Memory B cell (primary cell): ENCODE measurements around the gene CIITA.

Experiments used
- ATAC-seq: fragments of 150-1000 bp; cut with Tn5 transposase; 2 replicates; pipeline ENCODE4 v1.10.0; 2021; ENCODE audit warnings: low read depth, mild to moderate bottlenecking, moderate library complexity
- DNase-seq, 2 donors: peaks; one replicate each; pipeline ENCODE4 v3.0.0; 2022; ENCODE audit warnings: low spot score in 2 of 2
- H3K27ac Mint-ChIP-seq: one replicate; pipeline ENCODE4 v1.8.0; 2022; ENCODE audit warnings: mild to moderate bottlenecking, moderate library complexity, mixed read lengths
- H3K27me3 Mint-ChIP-seq: one replicate; pipeline ENCODE4 v1.8.0; 2022; ENCODE audit warnings: mixed read lengths
- H3K36me3 Mint-ChIP-seq: one replicate; pipeline ENCODE4 v1.8.0; 2022; ENCODE audit warnings: mild to moderate bottlenecking, mixed read lengths
- H3K4me1 Mint-ChIP-seq: one replicate; pipeline ENCODE4 v1.8.0; 2022; ENCODE audit warnings: mixed read lengths
- H3K4me3 Mint-ChIP-seq: one replicate; pipeline ENCODE4 v1.8.0; 2022; ENCODE audit warnings: mild to moderate bottlenecking, moderate library complexity, mixed read lengths
- H3K9me3 Mint-ChIP-seq: one replicate; pipeline ENCODE4 v1.8.0; 2022; ENCODE audit warnings: mixed read lengths

The CIITA gene

GRCh38 chr16:10839279-10839666, 37.7 kb upstream of the CIITA start:
- Mint-ChIP-seq H3K27me3 (no peaks in the 10 kb centered on the region), H3K36me3 (peaks cover 3% of the 10 kb centered on the region), H3K4me3 (no peak overlapping the region), H3K27ac (no peak overlapping the region), H3K9me3 (peaks cover 4% of the 10 kb centered on the region), H3K4me1 (peaks cover 15% of the 10 kb centered on the region)
- ATAC-seq, result no peak
- DNase-seq, result no peak

DNA sequence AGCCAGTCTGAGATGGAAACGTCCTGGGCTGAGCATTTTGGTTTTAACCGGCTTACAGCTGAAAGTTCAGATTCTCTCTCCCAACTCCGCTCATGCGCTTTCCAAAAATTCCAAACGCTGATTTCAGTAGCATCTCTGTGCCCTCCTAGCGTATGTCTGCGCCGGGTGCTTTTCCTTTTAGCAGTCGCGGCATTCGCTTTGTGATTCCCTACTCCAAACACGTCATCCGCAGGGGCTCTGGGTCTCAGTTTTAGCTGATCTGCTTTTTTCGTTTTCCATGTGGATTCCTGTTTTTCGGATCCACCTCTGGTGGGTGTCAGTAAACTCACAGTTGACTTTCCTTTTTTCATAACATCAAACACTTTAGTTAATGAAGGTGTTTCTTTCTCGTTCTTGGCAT, 36.3 kb upstream of the CIITA start:
- Mint-ChIP-seq H3K9me3 (peaks cover 4% of the 10 kb centered on the region), H3K27ac (no peak overlapping the region), H3K36me3 (peaks cover 5% of the 10 kb centered on the region), H3K4me1 (peaks cover 12% of the 10 kb centered on the region), H3K27me3 (no peaks in the 10 kb centered on the region), H3K4me3 (no peak overlapping the region)
- DNase-seq (no peak), ATAC-seq (no peak)

- ATAC-seq (no peak), DNase-seq (no peak)
- Mint-ChIP-seq H3K9me3 (no peaks in the 10 kb centered on the region), H3K4me1 (peaks cover 28% of the 10 kb centered on the region), H3K27ac (no peak overlapping the region), H3K27me3 (no peaks in the 10 kb centered on the region), H3K4me3 (peak overlapping the region; percentile 30), H3K36me3 (peaks cover 14% of the 10 kb centered on the region)
Observed at GRCh38 chr16:10846213-10846998, 30.6 kb upstream of the CIITA start.

DNA sequence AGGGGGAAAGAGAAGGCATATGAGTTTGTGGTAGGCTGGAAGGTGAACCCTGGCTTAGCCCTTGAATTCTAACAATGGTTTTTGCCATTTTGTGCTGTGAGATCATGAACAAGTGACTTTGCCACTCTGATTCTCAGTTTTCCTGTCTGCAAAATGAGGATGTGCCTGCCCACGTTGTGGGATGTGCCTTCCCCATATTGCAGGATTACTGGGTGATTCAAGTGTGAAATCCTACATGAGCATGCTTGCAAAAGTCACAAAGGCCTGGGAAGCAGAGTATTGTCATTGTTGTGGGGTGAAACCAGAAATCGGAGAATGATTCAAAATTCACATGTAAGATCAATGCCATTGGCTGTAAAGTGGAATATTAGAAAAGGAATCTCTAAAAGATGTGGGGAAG, 29.8 kb upstream of the CIITA start:
- Mint-ChIP-seq H3K9me3 (no peaks in the 10 kb centered on the region), H3K27ac (no peak overlapping the region), H3K36me3 (peaks cover 14% of the 10 kb centered on the region), H3K27me3 (no peaks in the 10 kb centered on the region), H3K4me3 (no peak overlapping the region), H3K4me1 (peaks cover 33% of the 10 kb centered on the region)
- ATAC-seq (no peak), DNase-seq (no peak)

DNA sequence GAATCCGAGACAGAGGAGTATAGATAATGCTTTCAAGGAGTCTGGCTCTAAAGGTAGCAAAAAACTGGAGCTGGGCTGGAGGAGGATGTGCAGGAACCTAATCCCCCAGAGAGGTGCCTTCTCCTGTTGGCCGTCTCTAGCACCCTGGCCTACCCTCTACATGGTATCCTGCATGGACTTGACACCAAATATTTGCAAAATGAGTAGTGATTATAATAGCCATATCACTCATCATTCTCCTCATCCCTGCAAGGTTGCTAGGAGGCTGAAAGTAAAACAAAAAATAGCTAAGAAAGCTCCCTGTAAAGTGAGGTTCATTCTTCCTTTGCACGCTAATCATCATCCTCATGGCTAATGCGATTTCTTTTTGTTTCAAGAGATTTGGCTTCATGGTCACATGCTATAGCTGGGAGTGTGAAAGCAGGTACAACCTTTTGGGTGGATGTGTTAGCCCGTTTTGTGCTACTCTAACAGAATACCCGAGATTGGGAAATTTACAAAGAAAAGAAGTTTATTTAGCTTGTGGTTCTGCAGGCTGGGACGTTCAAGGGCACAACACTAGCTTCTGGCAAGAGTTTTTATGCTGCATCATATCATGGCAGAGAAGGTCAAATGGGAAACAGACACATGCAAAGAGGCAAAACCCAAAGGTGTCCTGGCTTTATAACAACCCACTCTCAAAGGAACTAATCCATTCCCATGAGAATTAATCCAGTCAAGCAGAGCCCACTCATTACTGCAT, 27.1 kb upstream of the CIITA start:
- Mint-ChIP-seq H3K4me1 (peaks cover 37% of the 10 kb centered on the region), H3K27me3 (no peaks in the 10 kb centered on the region), H3K9me3 (no peaks in the 10 kb centered on the region), H3K27ac (no peak overlapping the region), H3K4me3 (no peak overlapping the region), H3K36me3 (peaks cover 23% of the 10 kb centered on the region)
- DNase-seq (no peak), ATAC-seq (no peak)

DNA sequence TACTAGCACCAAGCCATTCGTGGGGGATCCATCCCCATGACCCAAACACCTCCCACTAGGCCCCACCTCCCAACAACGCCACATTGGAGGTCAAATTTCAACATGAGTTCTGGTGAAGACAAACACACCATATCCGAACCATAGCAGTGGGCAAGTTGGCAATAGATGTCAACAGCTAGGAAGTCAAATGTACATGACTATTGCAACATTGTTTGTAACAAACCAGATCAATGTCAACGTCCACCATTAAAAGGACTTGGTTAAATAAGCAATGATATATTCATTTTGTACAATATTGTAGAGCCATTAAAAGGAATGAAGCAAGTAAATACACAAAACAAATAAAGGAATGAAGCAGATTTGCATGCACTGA, 26.5 kb upstream of the CIITA start:
- Mint-ChIP-seq H3K4me1 (peaks cover 37% of the 10 kb centered on the region), H3K36me3 (peaks cover 22% of the 10 kb centered on the region), H3K9me3 (no peaks in the 10 kb centered on the region), H3K4me3 (no peak overlapping the region), H3K27ac (no peak overlapping the region), H3K27me3 (no peaks in the 10 kb centered on the region)
- DNase-seq, result no peak
- ATAC-seq, result no peak

GRCh38 chr16:10851512-10851911, 25.5 kb upstream of the CIITA start:
- H3K27ac Mint-ChIP-seq, result no peak overlapping the region
- DNase-seq (no peak), ATAC-seq (no peak)
- H3K27me3 Mint-ChIP-seq, result no peaks in the 10 kb centered on the region
- no peak overlapping the region for H3K4me3 Mint-ChIP-seq
- H3K4me1 Mint-ChIP-seq, result peaks cover 44% of the 10 kb centered on the region
- H3K9me3 Mint-ChIP-seq, result no peaks in the 10 kb centered on the region
- H3K36me3 Mint-ChIP-seq, result peaks cover 22% of the 10 kb centered on the region

- Mint-ChIP-seq H3K4me1 (peaks cover 37% of the 10 kb centered on the region), H3K27ac (peak overlapping the region; percentile 10), H3K36me3 (peaks cover 18% of the 10 kb centered on the region), H3K9me3 (no peaks in the 10 kb centered on the region), H3K4me3 (peak overlapping the region; percentile 62), H3K27me3 (no peaks in the 10 kb centered on the region)
- no peak for ATAC-seq
- DNase-seq, result no peak
Observed at GRCh38 chr16:10852286-10852685, 24.7 kb upstream of the CIITA start.

DNA sequence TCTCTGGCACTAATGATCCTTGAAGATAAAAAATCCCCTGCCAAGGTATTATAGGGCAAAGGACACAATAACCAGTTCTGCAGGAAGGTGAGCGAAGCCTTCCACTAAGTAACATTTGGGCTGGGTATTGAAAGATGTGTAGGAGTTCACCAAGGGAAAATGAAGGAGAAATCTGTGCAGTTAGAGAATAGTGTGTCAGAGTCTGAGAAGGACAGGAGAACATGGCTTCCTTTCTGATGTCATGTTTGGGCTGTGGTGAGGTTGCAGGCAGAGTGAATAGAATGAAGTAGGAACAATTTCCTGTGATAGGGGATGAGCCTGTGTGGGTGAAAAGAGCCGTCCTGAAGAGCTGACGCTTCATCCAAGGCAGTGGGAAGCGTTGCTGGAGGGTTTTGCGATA, 24.1 kb upstream of the CIITA start:
- ATAC-seq, result no peak
- DNase-seq, result no peak
- H3K27ac Mint-ChIP-seq, result peak overlapping the region; percentile 10
- H3K4me1 Mint-ChIP-seq, result peaks cover 32% of the 10 kb centered on the region
- H3K4me3 Mint-ChIP-seq, result no peak overlapping the region
- H3K27me3 Mint-ChIP-seq, result no peaks in the 10 kb centered on the region
- H3K9me3 Mint-ChIP-seq, result no peaks in the 10 kb centered on the region
- peaks cover 17% of the 10 kb centered on the region for H3K36me3 Mint-ChIP-seq

- ATAC-seq (peak; percentile 58), DNase-seq (no peak)
- Mint-ChIP-seq H3K36me3 (peaks cover 30% of the 10 kb centered on the region), H3K4me3 (no peak overlapping the region), H3K27ac (no peak overlapping the region), H3K4me1 (peaks cover 29% of the 10 kb centered on the region), H3K27me3 (no peaks in the 10 kb centered on the region), H3K9me3 (peaks cover 8% of the 10 kb centered on the region)
Observed at GRCh38 chr16:10856042-10856441, 21.0 kb upstream of the CIITA start.

DNA sequence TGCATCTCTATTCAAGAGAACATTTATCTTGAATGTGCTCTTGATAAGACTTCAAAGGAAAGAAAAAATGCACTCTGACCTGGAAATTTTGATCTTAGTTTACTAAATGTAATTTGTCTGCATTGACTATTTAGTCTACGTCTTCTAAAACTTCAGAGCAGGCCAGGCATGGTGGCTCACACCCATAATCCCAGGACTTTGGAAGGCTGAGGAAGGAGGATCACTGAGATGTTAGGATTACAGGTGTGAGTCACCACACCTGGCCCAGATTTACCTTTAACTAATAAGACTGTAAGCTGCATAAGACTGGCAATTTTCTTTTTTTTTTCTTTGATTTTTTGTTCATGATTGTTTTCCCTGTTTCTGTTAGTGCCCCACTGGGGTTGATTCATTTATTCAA, 18.8 kb upstream of the CIITA start:
- no peak overlapping the region for H3K4me3 Mint-ChIP-seq
- no peaks in the 10 kb centered on the region for H3K27me3 Mint-ChIP-seq
- peaks cover 8% of the 10 kb centered on the region for H3K9me3 Mint-ChIP-seq
- H3K4me1 Mint-ChIP-seq, result peaks cover 18% of the 10 kb centered on the region
- DNase-seq (no peak), ATAC-seq (no peak)
- H3K36me3 Mint-ChIP-seq, result peaks cover 27% of the 10 kb centered on the region
- H3K27ac Mint-ChIP-seq, result no peak overlapping the region

DNA sequence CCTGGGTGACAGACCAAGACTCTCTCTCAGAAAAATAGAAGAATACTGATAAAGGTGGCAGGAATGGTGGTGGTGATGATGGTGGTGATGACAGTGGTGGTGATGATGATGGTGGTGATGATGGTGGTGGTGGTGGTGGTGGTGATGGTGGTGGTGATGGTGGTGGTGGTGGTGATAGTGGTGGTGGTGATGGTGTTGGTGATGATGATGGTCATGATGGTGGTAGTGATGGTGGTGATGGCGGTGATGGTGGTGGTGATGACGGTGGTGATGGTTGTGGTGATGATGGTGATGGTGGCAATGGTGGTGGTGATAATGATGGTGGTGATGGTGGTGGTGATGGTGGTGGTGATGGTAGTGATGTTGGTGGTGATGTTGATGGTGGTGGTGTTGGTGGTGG, 18.0 kb upstream of the CIITA start:
- H3K4me3 Mint-ChIP-seq, result no peak overlapping the region

GRCh38 chr16:10859658-10860057, 17.3 kb upstream of the CIITA start:
- Mint-ChIP-seq H3K4me1 (peaks cover 21% of the 10 kb centered on the region), H3K27ac (no peak overlapping the region)
- ATAC-seq, result no peak

More for the DNA sequence above, 18.0 kb upstream of the CIITA start:
- Mint-ChIP-seq H3K9me3 (peaks cover 8% of the 10 kb centered on the region), H3K4me1 (peaks cover 20% of the 10 kb centered on the region), H3K27ac (no peak overlapping the region), H3K36me3 (peaks cover 29% of the 10 kb centered on the region), H3K27me3 (no peaks in the 10 kb centered on the region)
- DNase-seq, result no peak
- ATAC-seq, result no peak

GRCh38 chr16:10862438-10862837, 14.6 kb upstream of the CIITA start:
- no peak for DNase-seq
- H3K9me3 Mint-ChIP-seq, result peaks cover 8% of the 10 kb centered on the region
- no peak overlapping the region for H3K27ac Mint-ChIP-seq
- H3K4me1 Mint-ChIP-seq, result peaks cover 33% of the 10 kb centered on the region
- peaks cover 31% of the 10 kb centered on the region for H3K36me3 Mint-ChIP-seq
- H3K27me3 Mint-ChIP-seq, result no peaks in the 10 kb centered on the region
- ATAC-seq, result no peak
- H3K4me3 Mint-ChIP-seq, result no peak overlapping the region

More at GRCh38 chr16:10859658-10860057, 17.3 kb upstream of the CIITA start:
- Mint-ChIP-seq H3K27me3 (no peaks in the 10 kb centered on the region), H3K4me3 (no peak overlapping the region), H3K9me3 (peaks cover 8% of the 10 kb centered on the region), H3K36me3 (peaks cover 27% of the 10 kb centered on the region)
- no peak for DNase-seq
